Esophagus squamous epithelium (tissue), 4 donors: ENCODE measurements around the gene GATA6.

Experiments
- POLR2A ChIP-seq, 4 donors: fragments of 450-650 bp; IDR thresholded peaks; one replicate each; pipeline ENCODE4 v1.6.1; 2017; ENCODE audit warnings: antibody characterized with exemption in 4 of 4, mild to moderate bottlenecking in 4 of 4, moderate library complexity in 3 of 4
- TF ChIP-seq, protein P1 (sequence below), 6 experiments: fragments of 450-650 bp in 4 of 6; fragments of 200-600 bp in 2 of 6; sonication (generic) in 2 of 6; IDR thresholded peaks; one replicate each; pipeline ENCODE4 v1.5.1; 2016 to 2019; ENCODE audit warnings: antibody characterized with exemption in 6 of 6, mild to moderate bottlenecking in 4 of 6, moderate library complexity in 4 of 6

DNA sequence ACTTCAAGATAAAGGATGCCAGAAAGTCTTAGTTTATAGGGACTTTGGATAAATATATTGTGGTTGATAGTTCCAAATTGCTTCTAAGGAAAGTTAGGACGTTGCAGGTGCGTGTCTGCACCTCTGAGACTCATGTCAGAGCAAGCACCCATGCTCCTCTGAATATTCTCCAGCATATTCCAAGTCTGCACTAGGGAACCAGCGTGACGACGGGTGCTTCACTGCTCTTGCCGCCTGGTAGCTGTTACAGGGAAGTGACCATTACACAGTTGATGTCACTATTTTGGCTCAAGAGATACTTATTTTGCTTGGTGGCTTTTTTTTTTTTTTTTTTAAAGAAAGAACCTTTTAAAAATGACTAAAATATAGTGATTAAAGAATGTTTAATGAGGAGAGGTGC is 35.6 kb downstream of the GATA6 start:
- no peak for TF ChIP-seq POLR2A (IDR thresholded peaks at IDR 0.05)
- TF ChIP-seq, protein P1, sequence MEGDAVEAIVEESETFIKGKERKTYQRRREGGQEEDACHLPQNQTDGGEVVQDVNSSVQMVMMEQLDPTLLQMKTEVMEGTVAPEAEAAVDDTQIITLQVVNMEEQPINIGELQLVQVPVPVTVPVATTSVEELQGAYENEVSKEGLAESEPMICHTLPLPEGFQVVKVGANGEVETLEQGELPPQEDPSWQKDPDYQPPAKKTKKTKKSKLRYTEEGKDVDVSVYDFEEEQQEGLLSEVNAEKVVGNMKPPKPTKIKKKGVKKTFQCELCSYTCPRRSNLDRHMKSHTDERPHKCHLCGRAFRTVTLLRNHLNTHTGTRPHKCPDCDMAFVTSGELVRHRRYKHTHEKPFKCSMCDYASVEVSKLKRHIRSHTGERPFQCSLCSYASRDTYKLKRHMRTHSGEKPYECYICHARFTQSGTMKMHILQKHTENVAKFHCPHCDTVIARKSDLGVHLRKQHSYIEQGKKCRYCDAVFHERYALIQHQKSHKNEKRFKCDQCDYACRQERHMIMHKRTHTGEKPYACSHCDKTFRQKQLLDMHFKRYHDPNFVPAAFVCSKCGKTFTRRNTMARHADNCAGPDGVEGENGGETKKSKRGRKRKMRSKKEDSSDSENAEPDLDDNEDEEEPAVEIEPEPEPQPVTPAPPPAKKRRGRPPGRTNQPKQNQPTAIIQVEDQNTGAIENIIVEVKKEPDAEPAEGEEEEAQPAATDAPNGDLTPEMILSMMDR (IDR thresholded peaks at IDR 0.05), result no peak
